Measurements from ENCODE around the gene OBSCN.

DNA sequence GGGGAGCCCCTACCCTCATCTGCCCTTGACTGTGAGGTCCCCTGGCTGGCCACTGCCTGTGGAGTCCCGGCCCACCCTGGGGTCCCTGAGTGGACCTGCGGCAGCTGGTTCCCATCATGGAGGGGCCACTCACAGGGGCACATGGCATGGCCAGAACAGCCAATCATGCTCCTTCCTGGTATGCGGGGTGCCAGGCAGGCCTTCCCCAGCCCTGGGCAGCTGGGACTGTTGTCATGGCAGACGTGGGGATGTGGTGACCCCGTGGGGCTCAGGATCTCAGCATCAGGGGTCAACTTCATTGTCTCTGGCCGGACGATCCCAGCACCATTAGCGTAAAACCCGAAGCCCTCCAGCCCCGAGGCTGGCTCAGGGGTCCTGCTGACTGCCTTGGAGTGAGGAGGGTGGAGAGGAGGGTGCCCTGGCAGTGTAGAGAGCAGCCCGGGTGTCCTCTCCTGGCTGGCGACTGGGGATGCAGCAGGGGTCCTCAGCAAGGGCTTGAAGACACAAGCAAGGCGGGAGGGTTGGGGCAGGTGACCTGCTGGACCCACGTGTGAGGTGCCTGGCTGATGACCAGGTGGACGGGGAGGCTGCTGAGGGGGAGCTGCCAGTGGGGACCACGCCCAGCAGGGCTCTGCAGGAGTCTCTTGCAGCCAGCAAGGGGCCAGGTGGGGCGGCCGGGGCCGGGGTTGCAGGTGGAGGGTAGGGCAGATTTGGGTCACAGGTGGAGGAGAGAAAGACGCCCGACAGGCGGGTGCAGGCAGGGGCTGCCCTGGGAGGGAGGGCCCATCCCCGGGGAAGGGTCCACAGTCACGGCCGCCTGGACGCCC, 153.7 kb downstream of the OBSCN start:
- no peak for TF ChIP-seq POLR2AphosphoS5 (IDR thresholded peaks at IDR 0.05; ENCODE audit: low read depth, low read length)
- no peak for TF ChIP-seq TAF1 (IDR thresholded peaks at IDR 0.05; ENCODE audit: low read depth, low read length)
- no peak for TF ChIP-seq POLR2A (IDR thresholded peaks at IDR 0.05; ENCODE audit: low read depth, low read length)
- TF ChIP-seq SPI1 (IDR thresholded peaks at IDR 0.05; ENCODE audit: low read depth, low read length), result no peak
- no peak for TF ChIP-seq POU2F2 (IDR thresholded peaks at IDR 0.05; ENCODE audit: low read depth, low read length)

Data from GM12891 (cell line).